Inflammatory macrophage treated with lipopolysaccharide for 1 hour (primary cell): ENCODE results near the gene CSE1L.
"Not testable (repeated sequence)": the region's sequence is repeated elsewhere in the genome, so short reads cannot be mapped to it uniquely, and the experiment has no call there.

Experiments
- DNase-seq, 2 donors: peaks; one replicate each; pipeline ENCODE4 v3.0.0-alpha.2; 2020 to 2022

The CSE1L gene

GRCh38 chr20:49123982-49124381, 77.9 kb downstream of the CSE1L start:
- no peak for DNase-seq

- peak; percentile 32 to 80 for DNase-seq
Measured at GRCh38 chr20:49132995-49133478, 86.9 kb downstream of the CSE1L start.

GRCh38 chr20:49133571-49133970, 87.5 kb downstream of the CSE1L start:
- DNase-seq: no peak

- DNase-seq: not testable (repeated sequence)
Measured at GRCh38 chr20:49134797-49135196, 88.7 kb downstream of the CSE1L start.

- no peak for DNase-seq
Measured at GRCh38 chr20:49136817-49137571, 90.9 kb downstream of the CSE1L start.

- DNase-seq: no peak
Measured at GRCh38 chr20:49138431-49138830, 92.3 kb downstream of the CSE1L start.

- DNase-seq: no peak
Measured at GRCh38 chr20:49140411-49140810, 94.3 kb downstream of the CSE1L start.

- DNase-seq: no peak
Measured at GRCh38 chr20:49140834-49141233, 94.7 kb downstream of the CSE1L start.
